NT2/D1 (cell line): ENCODE measurements around the gene GABRB3.

ENCODE experiments used
- SUZ12 ChIP-seq: IDR thresholded peaks from 2 replicates; pipeline ENCODE4 v1.6.1; 2011; ENCODE audit not compliant: insufficient read length, insufficient read depth; ENCODE audit errors: extremely low read depth
- YY1 ChIP-seq: IDR thresholded peaks from 2 replicates; pipeline ENCODE4 v1.6.1; 2011; ENCODE audit not compliant: insufficient read length, insufficient read depth

DNA sequence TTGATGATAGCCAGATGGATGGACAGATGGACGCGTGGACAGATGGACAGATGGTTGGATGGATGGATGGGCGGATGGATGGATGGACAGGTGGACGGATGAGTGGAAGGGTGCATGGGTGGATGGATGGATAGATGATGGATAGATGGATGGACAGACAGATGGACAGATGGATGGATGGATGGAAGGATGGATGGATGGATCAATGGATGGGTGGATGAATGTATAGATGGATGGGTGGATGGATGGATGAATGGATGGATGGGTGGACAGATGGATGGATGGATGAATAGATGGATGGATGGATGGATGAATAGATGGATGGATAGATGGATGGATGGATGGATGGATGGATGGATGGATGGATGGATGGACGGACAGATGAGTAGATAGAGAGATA, 40.9 kb downstream of the GABRB3 start:
- TF ChIP-seq SUZ12 (no peak), YY1 (no peak)
